ENCODE measurements around the gene PAPOLG. TPM values are rescaled to one million over a fixed set of nuclear protein-coding genes. Genes with fewer than 3 reads are reported as not detected.
"Not testable (repeated sequence)": the region's sequence is repeated elsewhere in the genome, so short reads cannot be mapped to it uniquely, and the experiment has no call there.

The PAPOLG gene
- total RNA-seq, 1 donor from 2014 or later, result 18.4 TPM

DNA sequence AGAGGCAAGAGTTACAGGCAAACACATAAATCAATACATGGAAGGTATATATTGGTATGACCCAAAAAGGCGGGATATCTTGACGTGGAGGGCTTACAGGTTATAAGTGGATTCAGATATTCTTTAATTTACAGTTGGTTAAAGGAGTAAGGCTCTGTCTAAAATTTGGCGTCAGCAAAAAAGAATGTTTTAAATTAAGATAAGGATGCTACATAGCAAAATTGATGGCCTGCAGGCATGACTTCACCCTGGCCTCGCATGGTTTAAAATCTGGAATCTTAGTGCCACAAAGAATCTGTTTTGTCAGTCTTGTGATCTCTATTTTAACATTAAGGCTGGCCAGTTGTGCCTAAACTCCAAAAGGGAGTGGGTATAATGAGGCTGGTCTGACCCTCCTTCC is 66.9 kb downstream of the PAPOLG start:
- DNase-seq (ENCODE audit: low spot score), result no peak

DNA sequence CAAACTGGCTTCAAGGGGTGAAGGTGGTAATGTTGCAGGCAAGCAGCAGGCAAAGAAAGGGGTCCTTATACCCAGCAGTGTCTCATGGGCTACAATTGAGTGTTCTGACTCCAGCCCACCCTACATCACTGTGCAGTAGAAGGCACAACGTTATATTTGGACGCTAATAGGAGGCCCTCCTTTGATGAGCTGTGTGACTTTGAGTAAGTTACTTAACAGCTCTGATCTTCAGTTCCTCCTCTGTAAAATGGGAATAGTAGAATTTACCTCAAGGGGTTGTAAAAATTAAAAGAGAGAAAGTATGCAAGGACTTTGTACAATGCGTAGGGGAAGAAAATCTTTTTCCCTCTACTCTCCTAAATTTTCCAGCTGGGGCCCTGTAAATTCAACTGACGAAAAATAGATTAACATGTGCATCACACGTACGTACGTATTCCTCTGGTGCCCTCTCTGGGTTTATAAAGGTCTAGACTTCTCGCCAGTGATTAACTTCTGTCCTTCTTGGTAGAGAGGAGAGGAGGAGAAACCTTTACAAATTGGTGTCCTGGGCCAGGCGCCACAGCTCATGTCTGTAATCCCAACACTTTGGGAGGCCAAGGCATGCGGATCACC is 67.7 kb downstream of the PAPOLG start:
- DNase-seq (ENCODE audit: low spot score), result no peak

- no peak for DNase-seq (ENCODE audit: low spot score)
Measured at GRCh38 chr2:60825666-60826065, 69.6 kb downstream of the PAPOLG start.

DNA sequence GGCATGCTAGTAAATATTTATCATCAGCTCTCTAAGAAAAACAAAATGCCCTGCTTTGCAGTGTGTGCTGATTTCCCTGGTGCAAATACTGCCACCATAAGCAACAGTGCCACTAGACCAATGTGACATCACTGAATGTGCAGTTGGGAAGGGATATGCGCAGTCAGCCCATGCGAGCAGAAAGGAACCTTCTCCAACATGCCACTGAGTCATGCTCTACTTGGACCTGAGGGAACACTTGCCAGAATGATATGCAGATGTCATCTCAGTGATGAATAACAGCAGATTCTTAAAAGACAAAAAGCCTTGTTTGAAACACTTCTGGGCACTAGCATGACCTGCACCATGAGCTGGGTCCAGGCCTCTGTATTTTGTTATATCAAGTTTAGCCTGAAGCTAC is 70.0 kb downstream of the PAPOLG start:
- DNase-seq (ENCODE audit: low spot score), result no peak

DNA sequence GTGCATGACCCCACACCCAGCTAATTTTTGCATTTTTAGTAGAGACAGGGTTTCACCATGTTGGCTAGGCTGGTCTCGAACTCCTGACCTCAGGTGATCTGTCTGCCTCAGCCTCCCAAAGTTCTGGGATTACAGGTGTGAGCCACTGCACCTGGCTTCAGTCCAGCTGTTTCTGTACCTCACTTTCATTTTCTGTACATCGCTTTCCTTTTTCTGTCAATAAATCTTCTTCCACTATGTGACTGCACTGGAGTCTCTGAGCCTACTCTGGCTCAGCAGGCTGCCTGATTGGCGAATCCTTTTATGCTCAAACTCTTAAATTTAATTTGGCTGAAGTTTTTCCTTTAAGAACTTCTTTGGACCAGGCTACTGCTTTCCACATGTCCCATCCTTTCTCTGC is 70.8 kb downstream of the PAPOLG start:
- not testable (repeated sequence) for DNase-seq (ENCODE audit: low spot score)

DNA sequence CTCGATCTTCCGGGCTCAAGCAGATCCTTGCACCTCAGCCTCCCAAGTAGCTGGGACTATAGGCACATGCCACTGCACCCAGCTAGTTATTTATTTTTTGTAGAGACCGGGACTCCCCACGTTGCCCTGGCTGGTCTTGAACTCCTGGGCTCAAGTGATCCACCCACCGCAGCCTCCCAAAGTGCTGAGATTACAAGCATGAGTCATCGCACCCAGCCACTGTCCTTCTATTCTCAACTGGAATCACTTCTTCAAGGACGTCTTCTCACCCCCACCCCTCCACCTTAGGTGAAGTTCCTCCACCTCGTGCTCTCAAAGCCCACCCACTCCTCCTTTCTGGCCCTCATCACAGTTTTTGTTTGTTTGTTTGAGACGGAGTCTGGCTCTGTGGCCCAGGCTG is 71.3 kb downstream of the PAPOLG start:
- no peak for DNase-seq (ENCODE audit: low spot score)

- DNase-seq (ENCODE audit: low spot score), result no peak
Measured at GRCh38 chr2:60830991-60831390, 74.9 kb downstream of the PAPOLG start.

DNA sequence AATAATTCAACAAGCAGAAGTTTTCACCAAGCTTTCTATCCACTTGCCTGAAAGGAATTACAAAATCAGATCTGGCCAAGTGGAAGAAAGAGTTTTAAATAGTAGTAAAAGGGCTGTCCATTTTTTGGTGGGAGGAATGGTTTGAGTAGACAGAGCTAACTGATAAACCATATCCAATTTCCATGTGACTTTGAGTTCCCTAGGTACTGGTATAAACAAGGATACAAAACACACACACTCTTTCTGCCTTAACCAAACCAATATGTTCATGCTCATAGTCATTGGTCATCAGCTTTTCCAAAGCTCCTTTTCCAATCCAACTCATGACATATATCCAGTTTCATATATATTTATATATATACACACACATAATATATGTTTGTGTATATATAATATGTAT is 75.9 kb downstream of the PAPOLG start:
- no peak for DNase-seq (ENCODE audit: low spot score)

GRCh38 chr2:60832621-60833020 is 76.6 kb downstream of the PAPOLG start:
- DNase-seq (ENCODE audit: low spot score), result no peak

DNA sequence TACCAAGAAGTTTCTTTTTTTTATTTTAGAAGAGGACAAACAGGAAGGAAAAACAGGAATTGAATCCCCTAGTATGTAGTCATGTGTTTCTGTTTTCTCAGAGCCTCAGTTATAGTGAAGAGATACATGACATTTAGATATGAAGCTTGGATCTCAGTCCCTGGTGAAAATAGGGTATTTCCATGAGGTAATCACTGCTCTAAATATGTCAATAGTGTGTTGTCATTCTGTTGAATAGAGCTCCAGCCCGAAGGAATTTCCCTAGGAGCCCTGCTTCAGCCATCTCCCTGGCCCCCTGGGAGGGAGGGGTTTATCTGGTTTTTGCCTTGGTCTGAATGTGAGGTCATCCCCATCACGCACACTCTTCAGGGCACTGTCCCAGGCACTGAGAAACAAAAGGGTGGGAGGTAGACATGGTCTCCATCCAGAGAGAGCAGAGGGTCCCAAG is 78.2 kb downstream of the PAPOLG start:
- no peak for DNase-seq (ENCODE audit: low spot score)

DNA sequence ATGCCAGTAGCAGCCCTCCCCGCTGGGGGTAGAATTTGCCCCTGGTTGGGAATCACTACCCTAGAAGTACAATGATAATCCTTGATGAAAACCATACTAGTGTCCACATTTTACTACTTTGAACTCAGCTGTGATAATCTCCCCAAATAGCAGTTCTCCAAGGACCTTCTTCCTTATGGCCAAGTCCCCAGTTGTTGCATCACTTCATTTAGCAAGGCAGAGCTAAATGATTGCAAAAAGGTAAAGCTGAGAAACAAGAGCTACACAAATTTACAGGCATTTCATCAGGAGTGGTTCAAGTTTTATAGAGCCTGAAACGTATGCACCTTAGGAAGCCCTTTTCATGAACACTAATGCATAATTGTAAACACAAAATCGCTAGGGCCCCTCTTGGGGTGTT is 80.4 kb downstream of the PAPOLG start:
- DNase-seq (ENCODE audit: low spot score), result no peak

DNA sequence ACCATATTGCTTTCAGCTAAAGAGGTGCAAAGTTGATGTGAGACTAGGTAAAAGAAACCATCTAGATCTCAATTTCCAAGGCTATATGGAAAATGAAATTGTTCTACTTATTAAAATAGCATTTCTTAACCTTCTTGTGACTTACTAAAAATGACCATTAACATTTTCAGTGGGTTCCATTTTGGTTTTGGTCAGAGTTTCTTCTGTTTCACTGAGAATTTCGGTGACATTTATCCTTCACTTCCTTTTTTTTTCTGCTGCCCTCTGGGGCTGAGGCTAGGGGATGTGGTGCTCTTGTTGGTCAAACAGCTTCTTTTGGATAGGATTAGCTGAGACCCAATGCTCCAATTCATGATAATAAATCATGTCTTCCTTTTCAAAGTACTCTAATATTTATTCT is 81.1 kb downstream of the PAPOLG start:
- DNase-seq (ENCODE audit: low spot score), result no peak

DNA sequence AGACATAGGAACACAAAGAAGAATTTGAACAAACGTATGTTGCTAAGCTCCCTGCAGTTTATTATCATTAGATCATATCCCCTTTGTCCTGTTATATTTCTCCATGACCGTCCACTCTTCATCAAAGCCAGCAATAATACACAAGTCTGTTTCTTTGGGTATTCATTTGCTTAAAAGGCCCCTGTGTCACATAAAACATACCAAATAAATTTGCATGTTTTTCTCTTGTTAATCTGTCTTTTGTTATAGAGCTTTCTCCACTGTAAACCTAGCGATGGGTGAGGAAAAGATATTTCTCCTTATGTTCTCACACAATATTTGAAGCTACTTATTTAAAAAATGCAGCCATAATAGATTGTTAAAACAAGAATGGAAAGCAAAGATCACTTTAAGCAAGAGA is 82.4 kb downstream of the PAPOLG start:
- no peak for DNase-seq (ENCODE audit: low spot score)

DNA sequence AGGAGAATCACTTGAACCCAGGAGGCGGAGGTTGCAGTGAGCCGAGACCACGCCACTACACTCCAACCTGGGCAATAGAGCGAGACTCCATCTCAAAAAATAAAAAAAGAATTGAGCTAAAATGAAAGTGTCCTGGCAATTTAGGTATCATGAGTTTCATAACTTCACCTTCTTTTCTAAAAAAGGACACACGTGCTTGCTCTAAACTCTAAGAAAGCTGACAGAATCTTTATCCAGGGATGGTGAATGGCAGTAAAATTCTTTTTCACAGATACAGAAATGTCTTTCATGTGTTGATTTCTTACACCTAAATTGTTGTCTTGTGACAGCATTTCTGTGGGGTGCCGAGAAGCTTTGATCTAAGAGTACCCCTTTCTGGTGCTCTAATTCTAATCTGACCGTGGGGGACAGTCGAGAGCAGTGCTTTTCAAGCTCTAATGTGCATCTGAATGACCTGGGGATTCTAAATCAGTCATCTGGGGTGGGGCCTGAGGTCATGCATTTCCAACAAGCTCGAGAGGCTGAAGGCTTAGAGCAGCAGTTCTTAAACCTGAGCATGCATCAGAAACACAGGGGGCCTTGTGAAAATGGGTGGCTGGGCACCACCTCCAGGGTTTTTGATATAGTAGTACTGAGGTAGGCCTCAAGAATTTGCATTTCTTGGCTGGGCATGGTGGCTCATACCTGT is 83.2 kb downstream of the PAPOLG start:
- no peak for DNase-seq (ENCODE audit: low spot score)

DNA sequence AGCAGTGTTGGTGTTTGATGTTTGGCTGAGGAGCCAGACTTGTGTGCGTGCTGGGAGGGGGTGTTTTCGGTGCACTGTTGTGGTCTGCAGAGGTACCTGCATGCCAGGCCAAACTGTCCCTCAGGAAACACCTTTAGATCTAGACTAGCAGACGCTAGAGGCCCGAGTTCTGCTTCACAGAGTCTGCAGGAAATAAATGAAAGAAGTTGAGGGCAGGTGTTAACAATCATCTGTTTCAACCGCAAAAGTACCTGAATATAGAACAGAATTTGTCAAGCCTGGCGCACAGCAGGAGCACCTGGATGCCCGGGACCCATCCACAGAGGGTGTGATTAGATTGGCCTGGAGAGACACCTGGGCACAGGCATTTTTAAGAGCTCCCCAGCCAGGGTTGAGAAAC is 84.8 kb downstream of the PAPOLG start:
- no peak for DNase-seq (ENCODE audit: low spot score)

DNA sequence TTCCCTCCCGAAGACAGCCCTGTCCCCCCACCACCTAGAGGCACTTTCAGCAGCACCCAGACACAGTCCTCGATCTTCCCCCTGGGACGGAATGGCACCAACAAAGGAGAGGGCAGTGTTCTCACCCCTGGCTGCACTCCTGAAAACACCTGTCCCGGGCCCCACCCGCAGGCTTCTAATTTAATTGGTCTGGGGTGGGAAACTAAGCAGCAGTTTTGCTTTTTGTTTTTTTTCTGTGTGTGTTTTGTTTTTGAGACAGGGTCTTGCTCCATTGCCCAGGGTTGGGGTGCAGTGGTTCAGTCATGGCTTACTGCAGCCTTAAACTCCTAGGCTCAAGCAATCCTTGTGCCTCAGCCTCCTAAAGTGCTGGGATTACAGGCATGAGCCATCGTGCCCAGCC is 86.9 kb downstream of the PAPOLG start:
- no peak for DNase-seq (ENCODE audit: low spot score)

GRCh38 chr2:60844105-60844504 is 88.0 kb downstream of the PAPOLG start:
- DNase-seq (ENCODE audit: low spot score), result no peak

DNA sequence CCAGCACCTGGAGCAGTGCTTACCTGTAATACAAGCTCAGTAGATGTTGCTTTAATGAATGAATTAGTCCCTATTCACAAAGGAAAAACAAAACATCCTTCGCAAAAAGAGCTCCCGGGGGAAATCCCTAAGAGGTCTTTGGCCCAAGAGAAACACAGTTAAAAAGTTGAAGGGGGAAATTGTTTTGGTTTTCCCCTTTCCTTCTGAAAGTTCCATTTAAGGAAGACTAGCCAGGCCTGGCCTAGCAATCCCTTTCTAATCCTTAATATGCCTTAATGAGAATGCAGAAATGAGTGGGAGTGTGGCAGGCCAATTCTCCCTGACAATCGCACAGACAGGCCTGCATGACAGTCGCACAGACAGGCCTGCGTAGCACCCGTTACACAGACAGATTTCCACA is 91.8 kb downstream of the PAPOLG start:
- DNase-seq (ENCODE audit: low spot score), result no peak

Other genes starting within 250 kb of the PAPOLG start
- gene BCL11A, start 202.6 kb upstream of the PAPOLG start, total RNA-seq, result 31.4 TPM
- 46.0 TPM for gene REL, start 125.3 kb downstream of the PAPOLG start, total RNA-seq

All from ureter (tissue), 1 donor.